B cell (primary cell): ENCODE results near the gene RNF215.

Experiments
- EZH2 ChIP-seq: IDR thresholded peaks from 2 replicates; pipeline ENCODE4 v1.6.1; 2012; ENCODE audit warnings: borderline replicate concordance, low read depth, mild to moderate bottlenecking, moderate library complexity, low read length; ENCODE audit not compliant: insufficient read depth, poor library complexity, severe bottlenecking
- TF ChIP-seq, protein P1 (sequence below): fragments of 200-600 bp; IDR thresholded peaks from one replicate; pipeline ENCODE4 v1.8.0; 2022; ENCODE audit warnings: antibody characterized with exemption, mild to moderate bottlenecking

DNA sequence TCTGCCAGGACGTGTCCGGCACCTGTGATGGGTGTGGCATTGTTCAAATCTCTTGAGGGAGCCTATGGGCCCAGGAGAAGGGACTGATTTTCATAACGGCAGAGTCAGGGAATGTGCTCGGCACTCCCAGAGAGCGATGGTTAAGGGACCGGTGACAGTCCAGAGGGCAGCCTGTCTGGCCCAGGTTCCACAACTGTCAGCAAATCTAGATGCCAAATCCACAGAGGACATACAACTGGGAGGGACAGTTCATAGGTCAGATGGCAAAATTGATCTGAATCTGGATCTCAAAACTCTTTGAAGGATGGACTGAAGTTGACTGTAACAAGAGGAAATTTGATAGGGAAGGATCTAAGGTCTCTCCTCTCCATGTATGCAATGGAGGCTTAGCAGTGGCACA lies 17.1 kb upstream of the RNF215 start:
- TF ChIP-seq EZH2, result no peak
- TF ChIP-seq, protein P1, sequence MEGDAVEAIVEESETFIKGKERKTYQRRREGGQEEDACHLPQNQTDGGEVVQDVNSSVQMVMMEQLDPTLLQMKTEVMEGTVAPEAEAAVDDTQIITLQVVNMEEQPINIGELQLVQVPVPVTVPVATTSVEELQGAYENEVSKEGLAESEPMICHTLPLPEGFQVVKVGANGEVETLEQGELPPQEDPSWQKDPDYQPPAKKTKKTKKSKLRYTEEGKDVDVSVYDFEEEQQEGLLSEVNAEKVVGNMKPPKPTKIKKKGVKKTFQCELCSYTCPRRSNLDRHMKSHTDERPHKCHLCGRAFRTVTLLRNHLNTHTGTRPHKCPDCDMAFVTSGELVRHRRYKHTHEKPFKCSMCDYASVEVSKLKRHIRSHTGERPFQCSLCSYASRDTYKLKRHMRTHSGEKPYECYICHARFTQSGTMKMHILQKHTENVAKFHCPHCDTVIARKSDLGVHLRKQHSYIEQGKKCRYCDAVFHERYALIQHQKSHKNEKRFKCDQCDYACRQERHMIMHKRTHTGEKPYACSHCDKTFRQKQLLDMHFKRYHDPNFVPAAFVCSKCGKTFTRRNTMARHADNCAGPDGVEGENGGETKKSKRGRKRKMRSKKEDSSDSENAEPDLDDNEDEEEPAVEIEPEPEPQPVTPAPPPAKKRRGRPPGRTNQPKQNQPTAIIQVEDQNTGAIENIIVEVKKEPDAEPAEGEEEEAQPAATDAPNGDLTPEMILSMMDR, result no peak
